Heart right ventricle (tissue), 16 donors: ENCODE measurements around the gene CD9. TPM values are rescaled to one million over a fixed set of nuclear protein-coding genes. Genes with fewer than 3 reads are reported as not detected.

Experiments
- ATAC-seq, 8 donors: fragments of 200-7000 bp; cut with Tn5 transposase; one replicate each; pipeline ENCODE4 v1.9.1; 2020; ENCODE audit warnings: mild to moderate bottlenecking in 8 of 8, moderate library complexity in 8 of 8, moderate number of reproducible peaks in 1 of 8
- DNase-seq, 2 donors: peaks; one replicate each; pipeline ENCODE4 v3.0.0-alpha.2; 2020
- H3K27ac ChIP-seq, 10 donors: fragments of 200-600 bp; sonication (generic) in 2 of 10; one replicate each; pipeline versions ENCODE4 v1.5.0 to v1.8.0; 2020 to 2022; ENCODE audit warnings: mild to moderate bottlenecking in 3 of 10
- H3K27me3 ChIP-seq, 7 donors: fragments of 200-600 bp; one replicate each; pipeline ENCODE4 v1.8.0; 2021 to 2022; ENCODE audit warnings: mild to moderate bottlenecking in 2 of 7
- H3K36me3 ChIP-seq, 9 donors: fragments of 200-600 bp; sonication (generic) in 1 of 9; one replicate each; pipeline versions ENCODE4 v1.5.0 to v1.8.0; 2020 to 2022; ENCODE audit warnings: mild to moderate bottlenecking in 2 of 9
- H3K4me1 ChIP-seq, 9 donors: fragments of 200-600 bp; sonication (generic) in 1 of 9; one replicate each; pipeline versions ENCODE4 v1.5.0 to v1.8.0; 2020 to 2022; ENCODE audit warnings: mild to moderate bottlenecking in 4 of 9
- H3K4me3 ChIP-seq, 10 donors: fragments of 200-600 bp; sonication (generic) in 2 of 10; one replicate each; pipeline versions ENCODE4 v1.5.0 to v1.8.0; 2020 to 2022; ENCODE audit warnings: mild to moderate bottlenecking in 7 of 10, moderate library complexity in 2 of 10
- H3K9me3 ChIP-seq, 11 donors: fragments of 200-600 bp in 10 of 11; sonication (generic) in 2 of 11; one replicate each; pipeline versions ENCODE4 v1.5.0 to v1.8.0; 2013 to 2022; ENCODE audit warnings: mild to moderate bottlenecking in 2 of 11, control low read depth in 1 of 11, moderate library complexity in 1 of 11
- CTCF ChIP-seq, 9 donors: fragments of 200-600 bp; sonication (generic) in 2 of 9; IDR thresholded peaks; one replicate each; pipeline versions ENCODE4 v1.5.0 to v1.8.0; 2021 to 2022; ENCODE audit warnings: antibody characterized with exemption in 9 of 9, mild to moderate bottlenecking in 5 of 9, moderate library complexity in 1 of 9
- WGBS, 2 donors: extraction: QIAGEN DNeasy Blood & Tissue Kit; methylation state at CpG; one replicate each; pipeline ENCODE4 v1.1.7; 2013; ENCODE audit warnings: inconsistent platforms in 1 of 2; 5-methylcytosine and 5-hydroxymethylcytosine counted together
- intact Hi-C, 10 donors: fragments of 100-400 bp; cut with DNase I; formaldehyde crosslinking; loops; one replicate each; pipeline versions ENCODE4 v1.11.1 to v1.14.2; 2022
- polyA plus RNA-seq, 2 donors: library from polyadenylated mRNA; stranded (reverse); fragments of 200-250 nt; gene quantifications; one replicate each; pipeline ENCODE4 v1.2.3, GENCODE V29; 2013
- total RNA-seq, 10 donors: library from RNA; stranded (reverse); fragmentation: NEBNext Ultra II Directional in 3 of 10; extraction: Animal tissue kit (Norgen Biotek cat#: 25700) in 3 of 10; gene quantifications; one replicate each; pipeline versions ENCODE4 v1.2.1 to v1.2.4, GENCODE V29; 2021 to 2023
- donor health status: Arrhythmogenic right ventricular cardiomyopathy.
- donor health status: ischemic (EF 13 %, LVEDD 7.1; RV severe dilation, severe dysfunction).
- donor health status: healthy with polysubstance abuse.
- donor health status: DM: no; HTN: yes; CAD: no.
- donor health status: DM: no; HTN: no; CAD: no.
- donor health status: ischemic (EF 25% LVEDD 6.9; RV normal size, moderate dysfunction).
- donor health status: ischemic (EF 25% LVEDD 5.7; RV mildly dilated, moderate dysfunction).
- donor health status: healthy.
- donor health status: DM: yes; HTN: yes; CAD: no.
- donor health status: Ischemic cardiomyopathy.
- donor health status: ischemic (EF 35%, LVEDD 5.7; RV mildly dilated, moderate dysfunction).
- donor health status: nonischemic (EF 11% LVEDD 7.7; RV severe dilation, severe dysfunction).
- donor health status: DM: yes; HTN: yes; CAD: no.
- donor health status: PGD.
- donor health status: ischemic (EF 29% LVEDD 5.4; RV normal size, mild dysfunction).
- donor health status: nonischemic (EF 23%, LVEDD 6.1; RV moderate dilation, normal function).

Gene CD9
- total and polyA plus RNA-seq, 12 donors: 24.8 to 109 (median 54.2) TPM

GRCh38 chr12:6274231-6275221 is 74.3 kb downstream of the CD9 start:
- peak overlapping the region in 8 of 10 donors; percentile 31 to 82 (median 63) for H3K27ac ChIP-seq
- intact Hi-C loops: loop anchor here in 6 of 10 donors (5.0 kb wide), 5 partner anchors 32 to 202 kb away; no protein-coding TSS in a partner anchor
- H3K9me3 ChIP-seq: no peaks in the 10 kb centered on the region
- WGBS, 2 donors: 59 to 65% methylated on average over 12 of the region's 12 CpGs
- H3K4me3 ChIP-seq: no peak overlapping the region
- ATAC-seq (peak in 6 of 8 donors; percentile 19 to 62 (median 46)), DNase-seq (peak; percentile 57 to 64)
- peaks cover 0 to 12% (median 0%) of the 10 kb centered on the region in 7 donors for H3K27me3 ChIP-seq
- H3K36me3 ChIP-seq: no peaks in the 10 kb centered on the region
- no peak for TF ChIP-seq CTCF (IDR thresholded peaks at IDR 0.05)
- peaks cover 18 to 48% (median 32%) of the 10 kb centered on the region in 9 donors for H3K4me1 ChIP-seq

- 68 to 70% methylated on average over 16 of the region's 16 CpGs for WGBS, 2 donors
- H3K27me3 ChIP-seq: peaks cover 0 to 17% (median 0%) of the 10 kb centered on the region in 7 donors
- no peaks in the 10 kb centered on the region for H3K9me3 ChIP-seq
- no peak for ATAC-seq
- no peaks in the 10 kb centered on the region for H3K36me3 ChIP-seq
- no peak overlapping the region for H3K4me3 ChIP-seq
- peak overlapping the region in 1 of 10 donors; percentile 7 for H3K27ac ChIP-seq
- peaks cover 18 to 57% (median 41%) of the 10 kb centered on the region in 9 donors for H3K4me1 ChIP-seq
- intact Hi-C loops: loop anchor here in 5 of 10 donors (5.0 kb wide), 5 partner anchors 34 to 204 kb away; no protein-coding TSS in a partner anchor
- DNase-seq: no peak
- TF ChIP-seq CTCF (IDR thresholded peaks at IDR 0.05): no peak
Observed at GRCh38 chr12:6275928-6276887, 76.0 kb downstream of the CD9 start.

GRCh38 chr12:6276956-6277620 is 76.9 kb downstream of the CD9 start:
- 66% methylated on average over 7 of the region's 7 CpGs for WGBS, 2 donors
- Histone ChIP-seq H3K9me3 (no peaks in the 10 kb centered on the region), H3K4me1 (peaks cover 18 to 57% (median 41%) of the 10 kb centered on the region in 9 donors), H3K27ac (peak overlapping the region in 2 of 10 donors; percentile 72 to 91), H3K36me3 (no peaks in the 10 kb centered on the region), H3K27me3 (peaks cover 0 to 17% (median 0%) of the 10 kb centered on the region in 7 donors), H3K4me3 (no peak overlapping the region)
- DNase-seq (no peak), ATAC-seq (no peak)
- intact Hi-C loops: loop anchor here in 5 of 10 donors (5.0 kb wide), 5 partner anchors 35 to 205 kb away; no protein-coding TSS in a partner anchor
- peak in 1 of 9 donors; percentile 16 for TF ChIP-seq CTCF (IDR thresholded peaks at IDR 0.05)
